AG10803 (cell line): Measurements from ENCODE around the gene LEMD3.

Experiments
- DNase-seq: peaks from one replicate; pipeline ENCODE4 v3.0.0; 2010; ENCODE audit warnings: low read depth
- H3K4me3 ChIP-seq: 2 replicates; pipeline ENCODE4 v1.5.1; 2011; ENCODE audit warnings: mild to moderate bottlenecking, low read length, control low read depth
- TF ChIP-seq, protein P1 (sequence below): conservative IDR thresholded peaks from 2 replicates; pipeline ENCODE4 v1.5.1; 2011; ENCODE audit warnings: mild to moderate bottlenecking, low read length, control low read depth, inconsistent platforms

Gene LEMD3

DNA sequence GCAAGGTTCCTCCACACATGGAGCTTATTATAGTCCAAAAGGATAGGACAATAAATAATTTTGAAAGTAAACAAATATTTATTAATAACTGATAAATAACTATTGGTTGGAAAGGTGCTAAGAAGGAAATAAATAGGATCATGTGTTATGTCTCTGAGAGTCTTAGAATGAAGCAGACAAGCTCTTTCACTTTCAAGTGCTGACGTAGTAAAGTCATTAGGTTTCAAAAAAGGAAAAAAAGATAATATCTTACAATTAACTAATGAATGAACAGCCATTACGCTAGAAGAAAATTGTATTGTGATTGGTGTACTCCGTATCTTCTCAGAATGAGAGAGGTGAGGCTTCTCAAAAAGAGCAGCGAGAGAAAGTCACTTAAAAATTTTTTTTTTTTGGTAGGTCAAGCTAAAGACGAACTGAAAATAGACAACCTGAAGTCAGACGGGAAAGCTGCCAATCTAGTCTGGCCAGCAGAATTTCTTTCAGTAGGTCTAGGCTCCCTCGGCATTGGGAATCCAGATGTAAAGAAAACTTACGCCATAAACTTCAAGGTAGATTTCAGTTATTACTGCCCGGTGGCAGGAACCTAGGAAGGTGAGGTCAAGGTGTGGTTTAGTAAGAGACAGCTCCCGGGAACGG is 583 bp upstream of the LEMD3 start:
- TF ChIP-seq, protein P1, sequence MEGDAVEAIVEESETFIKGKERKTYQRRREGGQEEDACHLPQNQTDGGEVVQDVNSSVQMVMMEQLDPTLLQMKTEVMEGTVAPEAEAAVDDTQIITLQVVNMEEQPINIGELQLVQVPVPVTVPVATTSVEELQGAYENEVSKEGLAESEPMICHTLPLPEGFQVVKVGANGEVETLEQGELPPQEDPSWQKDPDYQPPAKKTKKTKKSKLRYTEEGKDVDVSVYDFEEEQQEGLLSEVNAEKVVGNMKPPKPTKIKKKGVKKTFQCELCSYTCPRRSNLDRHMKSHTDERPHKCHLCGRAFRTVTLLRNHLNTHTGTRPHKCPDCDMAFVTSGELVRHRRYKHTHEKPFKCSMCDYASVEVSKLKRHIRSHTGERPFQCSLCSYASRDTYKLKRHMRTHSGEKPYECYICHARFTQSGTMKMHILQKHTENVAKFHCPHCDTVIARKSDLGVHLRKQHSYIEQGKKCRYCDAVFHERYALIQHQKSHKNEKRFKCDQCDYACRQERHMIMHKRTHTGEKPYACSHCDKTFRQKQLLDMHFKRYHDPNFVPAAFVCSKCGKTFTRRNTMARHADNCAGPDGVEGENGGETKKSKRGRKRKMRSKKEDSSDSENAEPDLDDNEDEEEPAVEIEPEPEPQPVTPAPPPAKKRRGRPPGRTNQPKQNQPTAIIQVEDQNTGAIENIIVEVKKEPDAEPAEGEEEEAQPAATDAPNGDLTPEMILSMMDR = no peak
- peak overlapping the region; percentile 93 for H3K4me3 ChIP-seq
- DNase-seq = no peak

DNA sequence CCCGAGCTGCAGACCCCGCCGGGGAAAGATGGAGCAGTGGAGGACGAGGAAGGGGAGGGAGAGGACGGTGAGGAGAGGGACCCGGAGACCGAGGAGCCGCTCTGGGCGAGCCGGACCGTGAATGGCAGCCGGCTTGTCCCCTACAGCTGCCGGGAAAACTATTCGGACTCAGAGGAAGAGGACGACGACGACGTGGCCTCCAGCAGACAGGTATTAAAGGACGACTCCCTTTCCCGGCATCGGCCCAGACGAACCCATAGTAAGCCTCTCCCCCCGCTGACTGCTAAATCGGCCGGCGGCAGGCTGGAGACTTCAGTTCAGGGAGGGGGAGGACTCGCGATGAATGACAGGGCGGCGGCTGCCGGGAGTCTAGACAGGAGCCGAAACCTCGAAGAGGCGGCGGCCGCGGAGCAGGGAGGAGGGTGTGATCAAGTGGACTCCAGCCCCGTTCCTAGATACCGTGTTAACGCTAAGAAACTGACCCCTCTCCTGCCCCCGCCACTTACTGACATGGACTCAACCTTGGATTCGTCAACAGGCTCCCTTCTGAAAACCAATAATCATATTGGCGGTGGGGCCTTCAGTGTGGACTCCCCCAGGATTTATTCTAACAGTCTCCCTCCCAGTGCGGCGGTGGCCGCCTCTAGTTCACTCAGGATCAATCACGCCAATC is 962 bp downstream of the LEMD3 start:
- peak; percentile 36 for DNase-seq
- TF ChIP-seq, protein P1 = no peak
- H3K4me3 ChIP-seq = peak overlapping the region; percentile 93

DNA sequence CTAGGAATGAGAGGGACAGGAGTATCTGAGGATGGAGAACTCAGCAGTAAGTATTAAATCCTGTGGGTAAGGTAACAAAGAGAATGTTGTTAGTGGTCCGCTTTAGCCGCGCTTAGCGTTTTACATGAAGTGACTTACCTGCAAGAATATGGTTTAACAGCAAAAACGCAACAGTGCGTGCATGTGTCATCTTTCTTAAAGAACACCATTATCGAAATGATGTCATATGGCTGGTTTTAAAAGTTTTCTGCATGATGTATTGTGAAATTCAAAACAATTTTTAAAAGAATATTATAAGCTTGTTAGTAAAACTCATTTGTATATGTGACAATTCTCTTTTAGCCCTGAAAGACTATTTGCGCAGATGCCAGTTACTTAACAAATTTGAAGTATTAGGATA is 1.7 kb downstream of the LEMD3 start:
- DNase-seq = no peak
- TF ChIP-seq, protein P1 = no peak
- peak overlapping the region; percentile 93 for H3K4me3 ChIP-seq

DNA sequence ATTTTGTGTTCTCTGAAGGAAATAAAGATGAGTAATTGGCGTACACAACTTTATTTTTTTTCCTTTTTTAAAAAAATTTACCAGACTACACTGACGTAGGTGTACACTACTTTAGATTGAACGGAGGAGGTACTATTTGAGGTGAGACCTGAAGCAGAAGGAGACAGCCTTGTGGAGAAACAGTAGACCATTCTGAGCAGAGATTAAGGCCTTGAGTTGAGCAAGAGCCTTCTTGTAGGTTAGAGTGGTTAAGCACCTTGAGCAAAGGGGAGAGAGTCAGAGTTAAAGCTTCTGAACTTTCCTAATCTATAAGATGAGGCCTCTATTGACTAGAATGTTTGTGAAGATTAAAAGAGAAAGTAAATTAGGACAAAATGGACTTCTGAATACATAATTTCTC is 2.5 kb downstream of the LEMD3 start:
- DNase-seq = no peak
- peak overlapping the region; percentile 26 for H3K4me3 ChIP-seq
- TF ChIP-seq, protein P1 = no peak

DNA sequence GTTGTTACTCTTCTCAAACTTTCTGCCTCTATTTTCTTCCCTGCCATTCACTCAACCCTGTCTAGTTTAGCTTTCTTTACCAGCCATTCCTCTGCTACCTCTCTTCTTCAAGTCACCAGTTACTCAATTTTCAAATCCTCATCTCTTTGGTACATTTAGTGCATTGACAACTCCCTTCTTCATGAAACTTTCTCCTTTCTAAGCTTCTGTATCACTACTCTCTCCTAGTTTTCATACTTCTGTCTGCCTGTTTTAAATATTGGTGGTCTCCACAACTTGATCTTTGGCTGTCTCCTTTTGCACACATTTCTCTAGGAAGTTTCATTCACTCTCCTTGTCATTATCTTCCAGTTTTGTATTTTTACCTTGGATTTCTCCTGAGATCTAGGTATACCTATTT is 6.0 kb downstream of the LEMD3 start:
- DNase-seq = no peak
- no peak overlapping the region for H3K4me3 ChIP-seq
- TF ChIP-seq, protein P1 = no peak

DNA sequence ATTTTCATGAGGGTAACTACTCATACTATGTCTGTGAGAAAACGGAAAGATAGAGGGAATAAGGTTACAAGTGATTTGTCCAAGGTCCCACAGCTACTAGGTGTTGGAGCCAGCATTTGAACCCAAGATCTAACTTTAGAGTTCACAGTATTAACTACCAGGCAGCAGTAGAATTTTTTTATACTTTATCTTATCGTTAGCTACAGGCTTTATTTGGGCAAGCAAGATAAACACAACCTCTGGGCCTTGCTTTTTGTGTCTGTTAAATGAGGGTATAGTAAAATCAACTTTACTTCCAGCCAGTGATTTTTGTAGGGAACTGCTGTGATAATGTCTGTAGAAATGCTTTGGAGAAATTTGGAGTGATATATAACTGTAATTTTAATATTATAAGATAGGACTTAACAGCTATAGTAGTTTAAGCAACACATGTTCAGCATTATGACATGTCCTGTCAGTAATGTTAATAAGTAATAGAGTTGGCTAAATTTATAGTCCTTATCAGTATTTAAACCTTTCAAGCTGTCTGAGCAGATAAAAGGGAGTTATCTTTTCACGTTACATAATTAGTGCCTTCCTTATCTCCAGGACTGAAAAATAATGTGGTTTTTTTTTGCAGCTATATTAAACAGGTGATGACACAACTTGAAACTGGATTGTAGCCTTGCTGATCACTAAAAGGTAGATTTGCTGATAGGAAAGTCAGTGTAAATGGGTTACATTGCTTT is 12.8 kb downstream of the LEMD3 start:
- no peak for DNase-seq
- TF ChIP-seq, protein P1 = no peak

More for the DNA sequence above, 12.8 kb downstream of the LEMD3 start:
- no peak overlapping the region for H3K4me3 ChIP-seq
